ENCODE results near the gene PAPPA2.

DNA sequence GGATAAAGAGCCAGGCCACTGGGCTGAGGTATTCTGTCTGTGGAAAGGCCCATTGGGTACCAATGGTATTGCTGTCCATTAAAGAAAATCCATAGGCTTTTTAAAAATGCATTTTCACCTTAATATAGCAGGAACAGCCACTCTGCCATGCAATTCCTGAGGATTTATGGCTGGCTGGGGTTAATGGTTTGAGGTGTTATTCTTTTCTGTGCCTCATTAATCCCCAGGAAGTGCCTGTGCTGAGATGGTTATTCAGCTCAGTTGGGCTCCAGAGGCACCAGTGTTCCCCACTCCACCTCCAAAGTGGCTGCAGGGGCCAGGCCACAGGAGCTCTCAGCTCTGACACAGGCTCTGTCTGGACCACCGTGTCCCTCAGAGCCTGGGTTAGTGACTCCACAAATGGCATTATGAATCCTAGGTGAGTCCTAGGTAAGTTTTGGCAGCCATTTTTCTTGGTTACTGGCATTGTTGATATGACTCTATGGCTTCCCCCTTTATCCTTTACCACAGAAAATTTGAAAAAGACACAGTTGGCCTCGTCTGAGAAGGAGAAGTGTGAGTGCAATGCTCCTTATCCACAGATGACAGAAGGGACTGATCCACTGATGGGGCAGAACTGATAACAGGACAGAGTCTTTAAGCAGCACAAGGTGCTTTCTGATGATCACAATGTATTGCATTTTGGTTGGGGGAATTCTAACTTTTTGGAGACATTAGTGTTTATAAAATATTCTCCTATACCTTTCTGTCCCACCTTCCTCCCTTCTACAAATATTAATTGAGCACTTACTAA is 2.2 kb upstream of the PAPPA2 start:
- TF ChIP-seq POLR2A (IDR thresholded peaks at IDR 0.05), result no peak
- no peak for TF ChIP-seq CTCF (IDR thresholded peaks at IDR 0.05)
